Liver (tissue), 3 donors: ENCODE data around the gene ABCC1.

Source experiments
- GABPA ChIP-seq, 2 donors: IDR thresholded peaks in 1 of 2; conservative IDR thresholded peaks in 1 of 2; 2 replicates each; pipeline ENCODE4 v1.6.1; 2016; ENCODE audit warnings: antibody characterized with exemption in 2 of 2, mild to moderate bottlenecking in 1 of 2, moderate library complexity in 1 of 2
- HNF4A ChIP-seq, 2 donors: conservative IDR thresholded peaks; 2 replicates each; pipeline ENCODE4 v1.6.1; 2016; ENCODE audit warnings: antibody characterized with exemption in 2 of 2, mild to moderate bottlenecking in 2 of 2
- REST ChIP-seq: IDR thresholded peaks from 2 replicates; pipeline ENCODE4 v1.6.1; 2016; ENCODE audit warnings: antibody characterized with exemption, mild to moderate bottlenecking
- RXRA ChIP-seq, 2 donors: IDR thresholded peaks; 2 replicates each; pipeline ENCODE4 v1.6.1; 2017 to 2018; ENCODE audit warnings: antibody characterized with exemption in 2 of 2, mild to moderate bottlenecking in 1 of 2
- SP1 ChIP-seq: IDR thresholded peaks from 2 replicates; pipeline ENCODE4 v1.6.1; 2018; ENCODE audit warnings: antibody characterized with exemption, mild to moderate bottlenecking
- YY1 ChIP-seq: IDR thresholded peaks from 2 replicates; pipeline ENCODE4 v1.6.1; 2016; ENCODE audit warnings: antibody characterized with exemption, mild to moderate bottlenecking
- TF ChIP-seq, protein P1 (sequence below): fragments of 150-350 bp; IDR thresholded peaks from 2 replicates; pipeline ENCODE4 v1.5.1; 2017; ENCODE audit warnings: improper control_type of control experiment, low read depth, low read length; ENCODE audit not compliant: missing input control
- TF ChIP-seq, protein P2 (sequence below): IDR thresholded peaks from 2 replicates; pipeline ENCODE4 v1.6.1; 2016; ENCODE audit warnings: antibody characterized with exemption
- donor health status: healthy.
- donor health status: healthy.

DNA sequence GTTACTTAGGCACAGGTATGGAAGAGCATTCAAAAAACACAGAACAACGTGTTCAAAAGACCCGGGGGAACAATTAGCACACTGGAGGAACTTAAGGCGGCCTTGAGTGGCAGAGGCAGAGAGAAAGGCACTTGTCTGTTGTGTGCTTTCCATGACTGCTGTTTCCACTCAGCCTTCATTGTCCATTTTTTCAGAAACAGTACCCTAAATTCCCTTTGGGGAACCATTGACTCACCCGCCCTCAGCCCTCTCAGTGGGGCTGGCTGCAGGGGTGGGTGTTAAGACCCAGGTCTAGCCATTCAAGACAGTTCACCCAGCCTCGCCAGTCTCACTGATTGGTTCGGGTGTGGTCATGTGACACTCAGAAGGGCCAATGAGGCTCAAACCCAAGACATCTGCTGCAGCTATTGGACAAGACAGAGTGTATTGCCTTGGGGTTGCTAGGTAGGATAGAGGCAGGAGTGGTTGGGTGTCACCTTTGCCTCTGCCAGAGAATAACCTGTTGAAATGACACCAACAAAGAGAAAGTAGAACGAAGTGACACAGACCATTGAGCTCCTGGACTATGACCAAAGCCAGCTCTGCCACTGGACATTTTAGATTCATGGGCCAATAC is 41.4 kb upstream of the ABCC1 start:
- no peak for TF ChIP-seq HNF4A (conservative IDR thresholded peaks at IDR 0.05)
- TF ChIP-seq, protein P1, sequence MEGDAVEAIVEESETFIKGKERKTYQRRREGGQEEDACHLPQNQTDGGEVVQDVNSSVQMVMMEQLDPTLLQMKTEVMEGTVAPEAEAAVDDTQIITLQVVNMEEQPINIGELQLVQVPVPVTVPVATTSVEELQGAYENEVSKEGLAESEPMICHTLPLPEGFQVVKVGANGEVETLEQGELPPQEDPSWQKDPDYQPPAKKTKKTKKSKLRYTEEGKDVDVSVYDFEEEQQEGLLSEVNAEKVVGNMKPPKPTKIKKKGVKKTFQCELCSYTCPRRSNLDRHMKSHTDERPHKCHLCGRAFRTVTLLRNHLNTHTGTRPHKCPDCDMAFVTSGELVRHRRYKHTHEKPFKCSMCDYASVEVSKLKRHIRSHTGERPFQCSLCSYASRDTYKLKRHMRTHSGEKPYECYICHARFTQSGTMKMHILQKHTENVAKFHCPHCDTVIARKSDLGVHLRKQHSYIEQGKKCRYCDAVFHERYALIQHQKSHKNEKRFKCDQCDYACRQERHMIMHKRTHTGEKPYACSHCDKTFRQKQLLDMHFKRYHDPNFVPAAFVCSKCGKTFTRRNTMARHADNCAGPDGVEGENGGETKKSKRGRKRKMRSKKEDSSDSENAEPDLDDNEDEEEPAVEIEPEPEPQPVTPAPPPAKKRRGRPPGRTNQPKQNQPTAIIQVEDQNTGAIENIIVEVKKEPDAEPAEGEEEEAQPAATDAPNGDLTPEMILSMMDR: no peak
- TF ChIP-seq REST: no peak
- no peak for TF ChIP-seq SP1
- TF ChIP-seq RXRA (IDR thresholded peaks at IDR 0.05): no peak
- TF ChIP-seq GABPA (IDR thresholded peaks at IDR 0.05 in 1 of 2, conservative IDR thresholded peaks at IDR 0.05 in 1 of 2): no peak
- TF ChIP-seq, protein P2, sequence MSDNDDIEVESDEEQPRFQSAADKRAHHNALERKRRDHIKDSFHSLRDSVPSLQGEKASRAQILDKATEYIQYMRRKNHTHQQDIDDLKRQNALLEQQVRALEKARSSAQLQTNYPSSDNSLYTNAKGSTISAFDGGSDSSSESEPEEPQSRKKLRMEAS: no peak
- TF ChIP-seq YY1: no peak
